Fibroblast of lung (primary cell): ENCODE measurements around the gene COL11A1.

Experiments
- CTCF ChIP-seq, 2 donors: IDR thresholded peaks in 1 of 2; conservative IDR thresholded peaks in 1 of 2; 1 replicate in 1 of 2; 2 replicates in 1 of 2; pipeline ENCODE4 v1.5.1; 2011 to 2012; ENCODE audit warnings: low read length in 2 of 2, control low read depth in 1 of 2, inconsistent platforms in 1 of 2, low read depth in 1 of 2, mild to moderate bottlenecking in 1 of 2
- EZH2 ChIP-seq: IDR thresholded peaks from 2 replicates; pipeline ENCODE4 v1.5.1; 2012; ENCODE audit warnings: low read length, control low read depth, mild to moderate bottlenecking; ENCODE audit errors: missing control alignments

- no peak for TF ChIP-seq CTCF (conservative IDR thresholded peaks at IDR 0.05 in 1 of 2, IDR thresholded peaks at IDR 0.05 in 1 of 2; ENCODE audit: low read depth in 1 of 2, low read length in 2 of 2)
- TF ChIP-seq EZH2 = no peak
Observed at GRCh38 chr1:102837551-102837950, 270.8 kb downstream of the COL11A1 start.
